Right lobe of liver (tissue), 4 donors: ENCODE measurements around the gene ZMYND15.

Source experiments
- POLR2A ChIP-seq: fragments of 450-650 bp; IDR thresholded peaks from one replicate; pipeline ENCODE4 v1.6.1; 2017; ENCODE audit warnings: antibody characterized with exemption, mild to moderate bottlenecking
- TF ChIP-seq, protein P1 (sequence below), 4 donors: fragments of 200-600 bp in 3 of 4; fragments of 450-650 bp in 1 of 4; IDR thresholded peaks; one replicate each; pipeline versions ENCODE4 v1.5.1 to v1.8.0; 2016 to 2022; ENCODE audit warnings: antibody characterized with exemption in 4 of 4, mild to moderate bottlenecking in 2 of 4
- donor health status: DM: no; HTN: no; CAD: no.
- donor health status: DM: no; HTN: no; CAD: no.
- donor health status: DM: no; HTN: yes; CAD: no.

DNA sequence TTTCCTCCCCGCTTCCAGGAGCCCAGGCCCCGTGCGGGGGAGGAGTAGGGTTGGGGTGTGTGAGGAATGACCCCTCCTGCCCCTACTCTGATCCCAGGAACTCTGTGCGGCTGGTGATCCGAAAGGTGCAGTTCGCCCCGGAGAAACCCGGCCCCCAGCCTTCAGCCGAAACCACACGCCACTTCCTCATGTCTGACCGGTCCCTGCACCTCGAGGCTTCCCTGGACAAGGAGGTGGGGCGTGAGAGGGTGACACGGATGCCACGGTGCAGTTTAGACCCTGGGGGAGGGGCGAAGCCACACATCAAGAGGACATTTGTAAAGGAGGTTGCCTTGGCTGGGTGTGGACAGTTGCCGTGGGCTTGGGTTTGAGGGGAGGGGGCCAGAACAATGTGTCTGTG lies 21.8 kb upstream of the ZMYND15 start:
- no peak for TF ChIP-seq POLR2A
- TF ChIP-seq, protein P1, sequence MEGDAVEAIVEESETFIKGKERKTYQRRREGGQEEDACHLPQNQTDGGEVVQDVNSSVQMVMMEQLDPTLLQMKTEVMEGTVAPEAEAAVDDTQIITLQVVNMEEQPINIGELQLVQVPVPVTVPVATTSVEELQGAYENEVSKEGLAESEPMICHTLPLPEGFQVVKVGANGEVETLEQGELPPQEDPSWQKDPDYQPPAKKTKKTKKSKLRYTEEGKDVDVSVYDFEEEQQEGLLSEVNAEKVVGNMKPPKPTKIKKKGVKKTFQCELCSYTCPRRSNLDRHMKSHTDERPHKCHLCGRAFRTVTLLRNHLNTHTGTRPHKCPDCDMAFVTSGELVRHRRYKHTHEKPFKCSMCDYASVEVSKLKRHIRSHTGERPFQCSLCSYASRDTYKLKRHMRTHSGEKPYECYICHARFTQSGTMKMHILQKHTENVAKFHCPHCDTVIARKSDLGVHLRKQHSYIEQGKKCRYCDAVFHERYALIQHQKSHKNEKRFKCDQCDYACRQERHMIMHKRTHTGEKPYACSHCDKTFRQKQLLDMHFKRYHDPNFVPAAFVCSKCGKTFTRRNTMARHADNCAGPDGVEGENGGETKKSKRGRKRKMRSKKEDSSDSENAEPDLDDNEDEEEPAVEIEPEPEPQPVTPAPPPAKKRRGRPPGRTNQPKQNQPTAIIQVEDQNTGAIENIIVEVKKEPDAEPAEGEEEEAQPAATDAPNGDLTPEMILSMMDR (IDR thresholded peaks at IDR 0.05), result no peak
